MV-4-11 (cell line): ENCODE measurements around the gene TP53BP1.
"Not testable (repeated sequence)": the region's sequence is repeated elsewhere in the genome, so short reads cannot be mapped to it uniquely, and the experiment has no call there.

ENCODE experiments used
- DNase-seq: peaks from one replicate; lab custom pipeline; 2025; lab: John Stamatoyannopoulos, UW

TP53BP1 gene, protein sequence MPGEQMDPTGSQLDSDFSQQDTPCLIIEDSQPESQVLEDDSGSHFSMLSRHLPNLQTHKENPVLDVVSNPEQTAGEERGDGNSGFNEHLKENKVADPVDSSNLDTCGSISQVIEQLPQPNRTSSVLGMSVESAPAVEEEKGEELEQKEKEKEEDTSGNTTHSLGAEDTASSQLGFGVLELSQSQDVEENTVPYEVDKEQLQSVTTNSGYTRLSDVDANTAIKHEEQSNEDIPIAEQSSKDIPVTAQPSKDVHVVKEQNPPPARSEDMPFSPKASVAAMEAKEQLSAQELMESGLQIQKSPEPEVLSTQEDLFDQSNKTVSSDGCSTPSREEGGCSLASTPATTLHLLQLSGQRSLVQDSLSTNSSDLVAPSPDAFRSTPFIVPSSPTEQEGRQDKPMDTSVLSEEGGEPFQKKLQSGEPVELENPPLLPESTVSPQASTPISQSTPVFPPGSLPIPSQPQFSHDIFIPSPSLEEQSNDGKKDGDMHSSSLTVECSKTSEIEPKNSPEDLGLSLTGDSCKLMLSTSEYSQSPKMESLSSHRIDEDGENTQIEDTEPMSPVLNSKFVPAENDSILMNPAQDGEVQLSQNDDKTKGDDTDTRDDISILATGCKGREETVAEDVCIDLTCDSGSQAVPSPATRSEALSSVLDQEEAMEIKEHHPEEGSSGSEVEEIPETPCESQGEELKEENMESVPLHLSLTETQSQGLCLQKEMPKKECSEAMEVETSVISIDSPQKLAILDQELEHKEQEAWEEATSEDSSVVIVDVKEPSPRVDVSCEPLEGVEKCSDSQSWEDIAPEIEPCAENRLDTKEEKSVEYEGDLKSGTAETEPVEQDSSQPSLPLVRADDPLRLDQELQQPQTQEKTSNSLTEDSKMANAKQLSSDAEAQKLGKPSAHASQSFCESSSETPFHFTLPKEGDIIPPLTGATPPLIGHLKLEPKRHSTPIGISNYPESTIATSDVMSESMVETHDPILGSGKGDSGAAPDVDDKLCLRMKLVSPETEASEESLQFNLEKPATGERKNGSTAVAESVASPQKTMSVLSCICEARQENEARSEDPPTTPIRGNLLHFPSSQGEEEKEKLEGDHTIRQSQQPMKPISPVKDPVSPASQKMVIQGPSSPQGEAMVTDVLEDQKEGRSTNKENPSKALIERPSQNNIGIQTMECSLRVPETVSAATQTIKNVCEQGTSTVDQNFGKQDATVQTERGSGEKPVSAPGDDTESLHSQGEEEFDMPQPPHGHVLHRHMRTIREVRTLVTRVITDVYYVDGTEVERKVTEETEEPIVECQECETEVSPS (N-terminal part only)

DNA sequence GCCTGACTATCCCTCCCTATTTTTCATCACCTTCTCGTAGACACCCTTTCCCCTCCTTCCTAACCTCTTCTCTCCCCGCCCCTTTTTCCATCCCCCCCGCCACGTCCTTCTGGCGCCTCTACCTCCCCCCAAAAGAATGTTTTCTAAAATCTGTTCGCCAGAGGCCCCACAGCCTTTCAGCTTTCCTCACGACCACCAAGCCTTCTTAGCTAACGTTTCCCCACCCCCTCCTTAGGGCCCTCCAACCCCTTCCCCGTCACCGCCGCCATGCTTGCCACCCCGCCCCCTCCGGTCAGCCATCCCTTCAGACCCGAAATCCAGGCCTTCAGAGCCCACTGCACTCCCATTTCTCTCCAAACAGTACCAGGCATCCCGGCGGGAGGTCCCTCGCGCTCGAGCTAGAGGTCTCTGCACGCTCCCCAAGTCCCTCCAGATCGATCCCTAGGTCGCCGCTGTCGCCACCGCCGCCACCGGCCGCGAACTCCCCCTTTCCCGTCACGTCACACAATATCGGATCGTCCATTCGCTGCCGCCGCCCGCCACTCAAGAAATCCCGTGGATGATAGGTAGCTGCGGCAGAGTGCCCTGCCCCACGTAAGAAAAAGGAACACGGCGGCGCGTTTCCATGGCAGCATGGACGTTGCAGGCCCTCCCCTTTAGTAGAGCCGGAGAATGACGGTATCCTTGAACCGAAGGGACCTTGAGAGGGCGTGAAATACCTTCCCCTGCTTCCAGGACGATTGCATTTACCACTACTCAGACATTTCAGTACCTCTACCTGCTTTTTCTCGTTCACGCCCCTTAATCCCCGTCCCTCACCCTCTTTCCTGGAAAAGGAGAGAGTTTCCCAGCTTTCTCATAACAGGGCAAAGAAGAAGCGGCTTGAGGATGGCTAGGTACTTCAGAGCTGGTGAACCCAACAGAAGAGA, at the start of gene TP53BP1:
TSS of gene TP53BP1 (minus strand) at position 484 of the 929 bp plus-strand sequence. CDS start at position 371, 113 bp downstream.
- DNase-seq: peak; percentile 94

DNA sequence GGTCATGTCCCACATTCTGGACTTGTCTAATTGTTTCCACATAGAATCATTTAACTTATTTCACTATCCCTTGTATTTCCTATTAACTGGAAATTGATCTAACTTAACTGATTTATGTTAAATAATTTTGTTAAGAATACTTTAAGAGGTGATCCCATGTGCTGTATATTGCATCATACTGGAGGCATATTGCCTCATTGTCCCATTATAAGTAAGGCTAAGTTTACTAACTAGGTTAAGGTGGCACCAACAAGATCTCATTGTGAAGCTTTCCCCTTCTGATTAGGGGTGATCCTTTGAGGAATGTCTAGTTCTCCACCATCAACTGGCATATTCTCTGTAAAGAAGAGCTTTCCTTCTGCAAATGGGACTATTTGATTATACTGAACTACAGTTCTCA, 48.8 kb upstream of the TP53BP1 start:
- peak; percentile 20 for DNase-seq

DNA sequence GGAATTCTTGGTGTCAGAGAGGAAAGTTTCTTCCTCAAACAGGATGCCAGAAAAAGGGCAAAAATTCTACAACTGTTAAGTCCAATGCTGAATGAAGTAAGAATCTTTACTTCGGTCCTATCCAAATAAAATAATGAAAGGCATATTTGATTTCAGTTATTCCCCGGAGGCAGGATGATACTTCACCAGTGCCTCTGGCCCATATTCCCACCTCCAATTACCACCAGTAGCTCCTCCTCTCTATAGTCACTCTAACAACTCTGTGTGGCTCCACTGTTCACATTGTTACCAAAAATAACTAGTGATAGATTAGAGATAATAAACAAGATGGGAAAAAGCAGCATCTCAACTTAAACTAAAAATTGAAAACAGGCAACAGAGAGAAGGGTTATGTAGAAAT, 45.1 kb upstream of the TP53BP1 start:
- DNase-seq: no peak

DNA sequence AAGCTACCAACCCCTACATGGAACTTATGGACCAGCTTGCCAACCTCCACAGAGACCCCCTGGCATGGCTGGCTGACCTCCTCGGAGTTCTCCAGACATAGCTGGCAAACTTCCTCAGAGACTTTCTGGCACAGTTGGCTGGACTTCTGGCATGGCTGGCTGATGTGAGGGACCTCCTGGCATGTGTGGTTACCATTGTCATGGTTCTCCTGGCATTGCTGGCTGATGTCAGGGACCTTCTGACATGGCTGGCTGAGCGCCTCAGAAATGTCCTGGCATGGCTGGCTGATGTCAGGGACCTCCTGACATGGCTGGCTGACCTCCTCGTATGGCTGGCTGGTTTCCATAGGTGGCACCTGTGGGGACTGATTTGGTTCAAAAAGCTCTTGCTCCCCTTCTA, 41.9 kb upstream of the TP53BP1 start:
- DNase-seq: no peak

DNA sequence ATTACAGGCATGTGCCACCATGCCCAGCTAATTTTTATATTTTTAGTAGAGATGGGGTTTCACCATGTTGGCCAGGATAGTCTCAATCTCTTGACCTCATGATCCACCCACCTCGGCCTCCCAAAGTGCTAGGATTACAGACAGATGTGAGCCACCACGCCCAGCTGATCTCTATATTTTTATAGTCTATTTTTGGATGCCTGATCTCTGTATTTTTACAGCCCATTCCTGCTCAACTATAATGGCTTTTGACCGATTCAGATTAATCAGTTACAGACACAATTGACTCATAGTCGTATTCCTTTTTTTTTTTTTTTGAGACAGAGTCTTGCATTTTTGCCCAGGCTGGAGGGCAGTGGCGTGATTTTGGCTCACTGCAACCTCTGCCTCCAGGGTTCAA, 39.9 kb upstream of the TP53BP1 start:
- not testable (repeated sequence) for DNase-seq

DNA sequence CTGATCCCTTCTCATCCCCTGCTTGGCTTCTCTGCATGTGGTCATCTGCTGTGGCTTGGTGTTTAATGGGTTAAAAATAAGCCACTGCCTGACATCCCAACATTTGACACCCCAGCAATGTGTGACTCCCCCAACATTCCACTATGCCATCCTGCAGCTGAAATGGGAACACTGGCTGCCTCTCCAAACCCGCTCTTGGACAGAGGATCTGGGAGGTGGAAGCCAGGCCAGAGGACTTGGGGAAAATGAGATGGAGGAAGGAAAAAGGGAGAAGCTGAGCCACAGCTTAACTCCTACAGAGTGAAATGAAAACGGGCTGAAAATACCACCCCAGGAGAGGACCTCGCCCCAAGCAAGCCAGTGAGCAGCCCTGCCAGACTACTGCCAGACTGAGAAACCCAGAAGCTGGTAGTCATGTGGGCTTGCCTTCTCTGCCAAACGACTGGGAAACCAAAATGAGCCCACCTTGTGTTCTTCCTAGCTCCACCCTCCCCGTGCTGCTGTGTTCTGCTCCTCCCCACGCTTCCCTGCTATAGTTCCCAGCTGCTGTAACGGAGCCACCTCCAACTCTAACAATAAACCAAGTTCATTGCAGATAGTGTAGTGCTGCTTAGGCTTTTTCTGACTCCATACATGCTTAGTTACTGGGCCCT, 38.2 kb upstream of the TP53BP1 start:
- no peak for DNase-seq

DNA sequence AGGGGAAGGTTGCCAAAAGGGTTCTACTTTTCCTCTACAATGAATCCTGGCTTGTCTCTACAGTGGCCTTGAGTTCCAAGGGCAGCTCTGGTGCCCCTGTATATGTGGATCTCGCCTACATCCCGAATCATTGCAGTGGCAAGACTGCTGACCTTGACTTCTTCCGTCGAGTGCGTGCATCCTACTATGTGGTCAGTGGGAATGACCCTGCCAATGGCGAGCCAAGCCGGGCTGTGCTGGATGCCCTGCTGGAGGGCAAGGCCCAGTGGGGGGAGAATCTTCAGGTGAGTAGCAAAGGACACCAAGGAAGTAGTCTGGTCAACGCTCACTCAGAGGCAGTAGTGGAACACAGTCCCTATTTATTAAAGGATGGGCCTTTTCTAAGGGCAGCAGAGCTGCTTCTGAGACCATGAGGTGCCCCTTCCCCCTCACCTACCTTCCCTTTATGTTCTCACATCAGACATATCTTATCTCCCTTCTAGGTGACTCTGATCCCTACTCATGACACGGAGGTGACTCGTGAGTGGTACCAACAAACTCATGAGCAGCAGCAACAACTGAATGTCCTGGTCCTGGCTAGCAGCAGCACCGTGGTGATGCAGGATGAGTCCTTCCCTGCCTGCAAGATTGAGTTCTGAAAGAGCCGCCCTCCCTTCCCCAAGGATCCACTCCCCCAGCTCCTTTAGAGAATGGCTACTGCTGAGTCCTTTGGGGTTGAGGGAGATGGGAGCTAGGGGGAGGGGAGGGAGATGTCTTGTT, 36.8 kb upstream of the TP53BP1 start:
- DNase-seq: no peak

DNA sequence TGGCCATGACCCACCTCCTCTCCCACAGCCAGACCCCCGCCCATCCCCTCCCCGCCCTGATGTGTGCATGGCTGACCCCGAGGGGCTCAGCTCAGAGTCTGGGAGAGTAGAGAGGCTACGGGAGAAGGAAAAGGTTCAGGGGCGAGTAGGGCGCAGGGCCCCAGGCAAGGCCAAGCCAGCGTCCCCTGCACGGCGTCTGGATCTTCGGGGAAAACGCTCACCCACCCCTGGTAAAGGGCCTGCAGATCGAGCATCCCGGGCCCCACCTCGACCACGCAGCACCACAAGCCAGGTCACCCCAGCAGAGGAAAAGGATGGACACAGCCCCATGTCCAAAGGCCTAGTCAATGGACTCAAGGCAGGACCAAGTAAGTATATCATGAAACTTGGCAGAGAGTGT, 36.2 kb upstream of the TP53BP1 start:
- no peak for DNase-seq

DNA sequence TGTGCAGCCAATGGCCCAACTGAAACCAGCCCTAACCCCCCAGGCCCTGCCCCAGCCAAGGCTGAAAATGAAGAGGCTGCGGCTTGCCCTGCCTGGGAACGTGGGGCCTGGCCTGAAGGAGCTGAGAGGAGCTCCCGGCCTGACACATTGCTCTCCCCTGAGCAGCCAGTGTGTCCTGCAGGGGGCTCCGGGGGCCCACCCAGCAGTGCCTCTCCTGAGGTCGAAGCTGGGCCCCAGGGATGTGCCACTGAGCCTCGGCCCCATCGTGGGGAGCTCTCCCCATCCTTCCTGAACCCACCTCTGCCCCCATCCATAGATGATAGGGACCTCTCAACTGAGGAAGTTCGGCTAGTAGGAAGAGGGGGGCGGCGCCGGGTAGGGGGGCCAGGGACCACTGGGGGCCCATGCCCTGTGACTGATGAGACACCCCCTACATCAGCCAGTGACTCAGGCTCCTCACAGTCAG, 35.6 kb upstream of the TP53BP1 start:
- DNase-seq: no peak

DNA sequence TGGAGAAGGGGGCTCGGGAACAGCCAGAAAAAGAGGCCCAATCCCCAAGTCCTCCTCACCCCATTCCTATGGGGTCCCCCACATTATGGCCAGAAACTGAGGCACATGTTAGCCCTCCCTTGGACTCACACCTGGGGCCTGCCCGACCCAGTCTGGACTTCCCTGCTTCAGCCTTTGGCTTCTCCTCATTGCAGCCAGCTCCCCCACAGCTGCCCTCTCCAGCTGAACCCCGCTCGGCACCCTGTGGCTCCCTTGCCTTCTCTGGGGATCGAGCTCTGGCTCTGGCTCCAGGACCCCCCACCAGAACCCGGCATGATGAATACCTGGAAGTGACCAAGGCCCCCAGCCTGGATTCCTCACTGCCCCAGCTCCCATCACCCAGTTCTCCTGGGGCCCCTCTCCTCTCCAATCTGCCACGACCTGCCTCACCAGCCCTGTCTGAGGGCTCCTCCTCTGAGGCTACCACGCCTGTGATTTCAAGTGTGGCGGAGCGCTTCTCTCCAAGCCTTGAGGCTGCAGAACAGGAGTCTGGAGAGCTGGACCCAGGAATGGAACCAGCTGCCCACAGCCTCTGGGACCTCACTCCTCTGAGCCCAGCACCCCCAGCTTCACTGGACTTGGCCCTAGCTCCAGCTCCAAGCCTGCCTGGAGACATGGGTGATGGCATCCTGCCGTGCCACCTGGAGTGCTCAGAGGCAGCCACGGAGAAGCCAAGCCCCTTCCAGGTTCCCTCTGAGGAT, 35.0 kb upstream of the TP53BP1 start:
- DNase-seq: no peak

DNA sequence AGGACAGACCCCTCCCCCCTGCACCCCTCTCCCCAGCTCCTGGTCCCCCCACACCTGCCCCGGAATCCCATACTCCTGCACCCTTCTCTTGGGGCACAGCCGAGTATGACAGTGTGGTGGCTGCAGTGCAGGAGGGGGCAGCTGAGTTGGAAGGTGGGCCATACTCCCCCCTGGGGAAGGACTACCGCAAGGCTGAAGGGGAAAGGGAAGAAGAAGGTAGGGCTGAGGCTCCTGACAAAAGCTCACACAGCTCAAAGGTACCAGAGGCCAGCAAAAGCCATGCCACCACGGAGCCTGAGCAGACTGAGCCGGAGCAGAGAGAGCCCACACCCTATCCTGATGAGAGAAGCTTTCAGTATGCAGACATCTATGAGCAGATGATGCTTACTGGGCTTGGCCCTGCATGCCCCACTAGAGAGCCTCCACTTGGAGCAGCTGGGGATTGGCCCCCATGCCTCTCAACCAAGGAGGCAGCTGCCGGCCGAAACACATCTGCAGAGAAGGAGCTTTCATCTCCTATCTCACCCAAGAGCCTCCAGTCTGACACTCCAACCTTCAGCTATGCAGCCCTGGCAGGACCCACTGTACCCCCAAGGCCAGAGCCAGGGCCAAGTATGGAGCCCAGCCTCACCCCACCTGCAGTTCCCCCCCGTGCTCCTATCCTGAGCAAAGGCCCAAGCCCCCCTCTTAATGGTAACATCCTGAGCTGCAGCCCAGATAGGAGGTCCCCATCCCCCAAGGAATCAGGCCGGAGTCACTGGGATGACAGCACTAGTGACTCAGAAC, 34.3 kb upstream of the TP53BP1 start:
- DNase-seq: no peak

DNA sequence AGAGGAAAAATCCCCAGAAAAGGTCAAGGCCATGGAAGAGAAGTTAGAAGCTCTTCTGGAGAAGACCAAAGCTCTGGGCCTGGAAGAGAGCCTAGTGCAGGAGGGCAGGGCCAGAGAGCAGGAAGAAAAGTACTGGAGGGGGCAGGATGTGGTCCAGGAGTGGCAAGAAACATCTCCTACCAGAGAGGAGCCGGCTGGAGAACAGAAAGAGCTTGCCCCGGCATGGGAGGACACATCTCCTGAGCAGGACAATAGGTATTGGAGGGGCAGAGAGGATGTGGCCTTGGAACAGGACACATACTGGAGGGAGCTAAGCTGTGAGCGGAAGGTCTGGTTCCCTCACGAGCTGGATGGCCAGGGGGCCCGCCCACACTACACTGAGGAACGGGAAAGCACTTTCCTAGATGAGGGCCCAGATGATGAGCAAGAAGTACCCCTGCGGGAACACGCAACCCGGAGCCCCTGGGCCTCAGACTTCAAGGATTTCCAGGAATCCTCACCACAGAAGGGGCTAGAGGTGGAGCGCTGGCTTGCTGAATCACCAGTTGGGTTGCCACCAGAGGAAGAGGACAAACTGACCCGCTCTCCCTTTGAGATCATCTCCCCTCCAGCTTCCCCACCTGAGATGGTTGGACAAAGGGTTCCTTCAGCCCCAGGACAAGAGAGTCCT, 33.4 kb upstream of the TP53BP1 start:
- no peak for DNase-seq

DNA sequence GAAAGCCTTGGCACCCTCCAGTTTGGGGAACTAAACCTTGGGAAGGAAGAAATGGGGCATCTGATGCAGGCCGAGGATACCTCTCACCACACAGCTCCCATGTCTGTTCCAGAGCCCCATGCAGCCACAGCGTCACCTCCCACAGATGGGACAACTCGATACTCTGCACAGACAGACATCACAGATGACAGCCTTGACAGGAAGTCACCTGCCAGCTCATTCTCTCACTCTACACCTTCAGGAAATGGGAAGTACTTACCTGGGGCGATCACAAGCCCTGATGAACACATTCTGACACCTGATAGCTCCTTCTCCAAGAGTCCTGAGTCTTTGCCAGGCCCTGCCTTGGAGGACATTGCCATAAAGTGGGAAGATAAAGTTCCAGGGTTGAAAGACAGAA, 32.2 kb upstream of the TP53BP1 start:
- DNase-seq: no peak

DNA sequence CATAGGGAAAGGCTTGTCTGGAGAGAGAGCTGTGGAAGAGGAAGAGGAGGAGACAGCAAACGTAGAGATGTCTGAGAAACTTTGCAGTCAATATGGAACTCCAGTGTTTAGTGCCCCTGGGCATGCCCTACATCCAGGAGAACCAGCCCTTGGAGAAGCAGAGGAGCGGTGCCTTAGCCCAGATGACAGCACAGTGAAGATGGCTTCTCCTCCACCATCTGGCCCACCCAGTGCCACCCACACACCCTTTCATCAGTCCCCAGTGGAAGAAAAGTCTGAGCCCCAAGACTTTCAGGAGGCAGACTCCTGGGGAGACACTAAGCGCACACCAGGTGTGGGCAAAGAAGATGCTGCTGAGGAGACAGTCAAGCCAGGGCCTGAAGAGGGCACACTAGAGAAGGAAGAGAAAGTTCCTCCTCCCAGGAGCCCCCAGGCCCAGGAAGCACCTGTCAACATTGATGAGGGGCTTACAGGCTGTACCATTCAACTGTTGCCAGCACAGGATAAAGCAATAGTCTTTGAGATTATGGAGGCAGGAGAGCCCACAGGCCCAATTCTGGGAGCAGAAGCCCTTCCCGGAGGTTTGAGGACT, 31.4 kb upstream of the TP53BP1 start:
- no peak for DNase-seq

DNA sequence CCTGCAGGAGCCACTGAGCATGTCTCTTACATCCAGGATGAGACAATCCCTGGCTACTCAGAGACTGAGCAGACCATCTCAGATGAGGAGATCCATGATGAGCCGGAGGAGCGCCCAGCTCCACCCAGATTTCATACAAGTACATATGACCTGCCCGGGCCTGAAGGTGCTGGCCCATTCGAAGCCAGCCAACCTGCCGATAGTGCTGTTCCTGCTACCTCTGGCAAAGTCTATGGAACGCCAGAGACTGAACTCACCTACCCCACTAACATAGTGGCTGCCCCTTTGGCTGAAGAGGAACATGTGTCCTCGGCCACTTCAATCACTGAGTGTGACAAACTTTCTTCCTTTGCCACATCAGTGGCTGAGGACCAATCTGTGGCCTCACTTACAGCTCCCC, 30.7 kb upstream of the TP53BP1 start:
- no peak for DNase-seq

DNA sequence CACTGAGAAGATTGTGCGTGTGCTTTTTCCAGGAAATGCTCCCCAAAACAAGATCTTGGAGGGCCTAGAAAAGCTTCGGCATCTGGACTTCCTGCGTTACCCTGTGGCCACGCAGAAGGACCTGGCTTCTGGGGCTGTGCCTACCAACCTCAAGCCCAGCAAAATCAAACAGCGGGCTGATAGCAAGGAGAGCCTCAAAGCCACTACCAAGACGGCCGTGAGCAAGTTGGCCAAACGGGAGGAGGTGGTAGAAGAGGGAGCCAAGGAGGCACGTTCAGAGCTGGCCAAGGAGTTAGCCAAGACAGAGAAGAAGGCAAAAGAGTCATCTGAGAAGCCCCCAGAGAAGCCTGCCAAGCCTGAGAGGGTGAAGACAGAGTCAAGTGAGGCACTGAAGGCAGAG, 29.3 kb upstream of the TP53BP1 start:
- no peak for DNase-seq

DNA sequence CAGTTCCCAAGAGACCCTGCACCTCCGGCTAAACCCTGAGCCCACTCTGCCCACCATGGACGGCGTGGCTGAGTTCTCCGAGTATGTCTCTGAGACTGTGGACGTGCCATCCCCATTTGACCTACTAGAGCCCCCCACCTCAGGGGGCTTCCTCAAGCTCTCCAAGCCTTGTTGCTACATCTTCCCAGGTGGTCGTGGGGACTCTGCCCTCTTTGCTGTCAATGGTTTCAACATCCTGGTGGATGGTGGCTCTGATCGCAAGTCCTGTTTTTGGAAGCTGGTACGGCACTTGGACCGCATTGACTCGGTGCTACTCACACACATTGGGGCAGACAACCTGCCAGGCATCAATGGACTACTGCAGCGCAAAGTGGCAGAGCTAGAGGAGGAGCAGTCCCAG, 28.5 kb upstream of the TP53BP1 start:
- DNase-seq: no peak
